Measurements from ENCODE around the gene ZIK1.

DNA sequence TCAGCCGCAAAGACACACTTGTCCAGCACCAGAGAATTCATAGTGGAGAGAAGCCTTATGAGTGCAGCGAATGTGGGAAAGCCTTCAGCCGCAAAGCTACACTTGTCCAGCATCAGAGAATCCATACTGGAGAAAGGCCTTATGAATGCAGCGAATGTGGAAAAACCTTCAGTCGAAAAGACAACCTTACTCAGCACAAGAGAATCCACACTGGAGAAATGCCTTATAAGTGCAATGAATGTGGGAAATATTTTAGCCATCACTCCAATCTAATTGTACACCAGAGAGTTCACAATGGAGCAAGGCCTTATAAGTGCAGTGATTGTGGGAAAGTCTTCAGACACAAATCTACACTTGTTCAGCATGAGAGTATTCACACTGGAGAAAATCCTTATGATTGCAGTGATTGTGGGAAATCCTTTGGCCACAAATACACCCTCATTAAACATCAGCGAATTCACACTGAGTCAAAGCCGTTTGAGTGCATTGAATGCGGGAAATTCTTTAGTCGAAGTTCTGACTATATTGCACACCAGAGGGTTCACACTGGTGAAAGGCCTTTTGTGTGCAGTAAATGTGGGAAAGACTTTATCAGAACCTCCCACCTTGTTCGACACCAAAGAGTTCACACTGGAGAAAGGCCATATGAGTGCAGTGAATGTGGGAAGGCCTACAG, 36.9 kb downstream of the ZIK1 start:
- no peak for TF ChIP-seq POLR2A (IDR thresholded peaks at IDR 0.05)
- TF ChIP-seq, protein P1, sequence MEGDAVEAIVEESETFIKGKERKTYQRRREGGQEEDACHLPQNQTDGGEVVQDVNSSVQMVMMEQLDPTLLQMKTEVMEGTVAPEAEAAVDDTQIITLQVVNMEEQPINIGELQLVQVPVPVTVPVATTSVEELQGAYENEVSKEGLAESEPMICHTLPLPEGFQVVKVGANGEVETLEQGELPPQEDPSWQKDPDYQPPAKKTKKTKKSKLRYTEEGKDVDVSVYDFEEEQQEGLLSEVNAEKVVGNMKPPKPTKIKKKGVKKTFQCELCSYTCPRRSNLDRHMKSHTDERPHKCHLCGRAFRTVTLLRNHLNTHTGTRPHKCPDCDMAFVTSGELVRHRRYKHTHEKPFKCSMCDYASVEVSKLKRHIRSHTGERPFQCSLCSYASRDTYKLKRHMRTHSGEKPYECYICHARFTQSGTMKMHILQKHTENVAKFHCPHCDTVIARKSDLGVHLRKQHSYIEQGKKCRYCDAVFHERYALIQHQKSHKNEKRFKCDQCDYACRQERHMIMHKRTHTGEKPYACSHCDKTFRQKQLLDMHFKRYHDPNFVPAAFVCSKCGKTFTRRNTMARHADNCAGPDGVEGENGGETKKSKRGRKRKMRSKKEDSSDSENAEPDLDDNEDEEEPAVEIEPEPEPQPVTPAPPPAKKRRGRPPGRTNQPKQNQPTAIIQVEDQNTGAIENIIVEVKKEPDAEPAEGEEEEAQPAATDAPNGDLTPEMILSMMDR (IDR thresholded peaks at IDR 0.05): no peak
